DND-41 (cell line): ENCODE data around the gene FAM237B.

Source experiments
- ATAC-seq: fragments of 200-7000 bp; cut with Tn5 transposase; 3 replicates; pipeline ENCODE4 v1.9.1; 2021; ENCODE audit warnings: low read depth; ENCODE audit not compliant: insufficient read depth
- DNase-seq: peaks from one replicate; pipeline ENCODE4 v3.0.0-alpha.2; 2020
- H2AFZ ChIP-seq: 2 replicates; pipeline ENCODE4 v1.6.0; 2012; ENCODE audit warnings: low read depth, low read length
- H3K27ac ChIP-seq: 2 replicates; pipeline ENCODE4 v1.5.1; 2012; ENCODE audit warnings: low read length, inconsistent platforms
- H3K27me3 ChIP-seq: fragments of 200-600 bp; sonication (generic); 2 replicates; pipeline ENCODE4 v1.6.0; 2012; ENCODE audit warnings: low read length, mild to moderate bottlenecking, inconsistent platforms; ENCODE audit not compliant: insufficient read depth, poor library complexity
- H3K36me3 ChIP-seq: 2 replicates; pipeline ENCODE4 v1.5.1; 2012; ENCODE audit warnings: low read length, inconsistent platforms; ENCODE audit not compliant: insufficient read depth
- H3K4me1 ChIP-seq: 2 replicates; pipeline ENCODE4 v1.5.1; 2012; ENCODE audit warnings: mild to moderate bottlenecking, low read length; ENCODE audit not compliant: insufficient read depth
- H3K4me2 ChIP-seq: 2 replicates; pipeline ENCODE4 v1.6.0; 2012; ENCODE audit warnings: mild to moderate bottlenecking, moderate library complexity, low read length, inconsistent platforms; ENCODE audit not compliant: insufficient read depth
- H3K4me3 ChIP-seq, 2 experiments: fragments of 200-600 bp in 1 of 2; shearing (Covaris generic) in 1 of 2; 2 replicates each; pipeline ENCODE4 v1.5.1; 2012 to 2016; ENCODE audit warnings: inconsistent platforms in 2 of 2, low read length in 2 of 2, mild to moderate bottlenecking in 2 of 2, low read depth in 1 of 2, moderate library complexity in 1 of 2
- H3K79me2 ChIP-seq: 2 replicates; pipeline ENCODE4 v1.6.0; 2012; ENCODE audit warnings: low read length, inconsistent platforms; ENCODE audit not compliant: insufficient read depth
- H3K9ac ChIP-seq: 2 replicates; pipeline ENCODE4 v1.6.0; 2012; ENCODE audit warnings: low read depth, mild to moderate bottlenecking, inconsistent platforms, low read length, moderate library complexity
- H3K9me3 ChIP-seq: 2 replicates; pipeline ENCODE4 v1.5.1; 2012; ENCODE audit warnings: low read length, moderate library complexity, mild to moderate bottlenecking, inconsistent platforms; ENCODE audit not compliant: insufficient read depth, severe bottlenecking
- H4K20me1 ChIP-seq: 2 replicates; pipeline ENCODE4 v1.6.0; 2012; ENCODE audit warnings: low read length; ENCODE audit not compliant: insufficient read depth
- CTCF ChIP-seq: IDR thresholded peaks from 2 replicates; pipeline ENCODE4 v1.5.1; 2012; ENCODE audit warnings: borderline replicate concordance, low read length, moderate library complexity, mild to moderate bottlenecking; ENCODE audit not compliant: poor library complexity, severe bottlenecking; ENCODE audit errors: extremely low read depth
- EZH2 ChIP-seq: IDR thresholded peaks from 3 replicates; pipeline ENCODE4 v1.6.1; 2012; ENCODE audit warnings: borderline replicate concordance, low read depth, mild to moderate bottlenecking, moderate library complexity, low read length, inconsistent platforms; ENCODE audit not compliant: severe bottlenecking

FAM237B gene

GRCh38 chr7:90313907-90314306, 7.2 kb downstream of the FAM237B start:
- Histone ChIP-seq H3K79me2 (no peaks in the 10 kb centered on the region), H3K4me1 (no peaks in the 10 kb centered on the region), H4K20me1 (no peaks in the 10 kb centered on the region), H2AFZ (no peak overlapping the region), H3K27ac (no peak overlapping the region), H3K9me3 (no peaks in the 10 kb centered on the region), H3K4me3 (no peak overlapping the region), H3K36me3 (no peaks in the 10 kb centered on the region), H3K27me3 (no peaks in the 10 kb centered on the region), H3K4me2 (no peak overlapping the region), H3K9ac (no peak overlapping the region)
- TF ChIP-seq EZH2 (no peak), CTCF (no peak)
- ATAC-seq (no peak), DNase-seq (no peak)

- DNase-seq (no peak), ATAC-seq (no peak)
- Histone ChIP-seq H3K4me3 (no peak overlapping the region), H3K4me1 (no peaks in the 10 kb centered on the region), H2AFZ (no peak overlapping the region), H3K4me2 (no peak overlapping the region), H3K27ac (no peak overlapping the region), H3K9me3 (no peaks in the 10 kb centered on the region), H3K27me3 (no peaks in the 10 kb centered on the region), H3K9ac (no peak overlapping the region), H3K79me2 (no peaks in the 10 kb centered on the region), H4K20me1 (no peaks in the 10 kb centered on the region), H3K36me3 (no peaks in the 10 kb centered on the region)
- TF ChIP-seq EZH2: no peak
- no peak for TF ChIP-seq CTCF
These were observed 8.4 kb downstream of the FAM237B start for GRCh38 chr7:90312745-90313144.

GRCh38 chr7:90311175-90311574, 9.9 kb downstream of the FAM237B start:
- Histone ChIP-seq H3K79me2 (no peaks in the 10 kb centered on the region), H3K4me1 (no peaks in the 10 kb centered on the region), H3K4me3 (no peak overlapping the region), H3K4me2 (no peak overlapping the region), H3K27me3 (no peaks in the 10 kb centered on the region), H2AFZ (no peak overlapping the region), H3K9me3 (no peaks in the 10 kb centered on the region), H3K27ac (no peak overlapping the region), H3K36me3 (no peaks in the 10 kb centered on the region), H3K9ac (no peak overlapping the region), H4K20me1 (no peaks in the 10 kb centered on the region)
- no peak for DNase-seq
- TF ChIP-seq CTCF (no peak), EZH2 (no peak)
- no peak for ATAC-seq

GRCh38 chr7:90309872-90310271, 11.2 kb downstream of the FAM237B start:
- no peak overlapping the region for H2AFZ ChIP-seq
- no peak overlapping the region for H3K4me2 ChIP-seq
- H3K79me2 ChIP-seq: no peaks in the 10 kb centered on the region
- H4K20me1 ChIP-seq: no peaks in the 10 kb centered on the region
- no peaks in the 10 kb centered on the region for H3K36me3 ChIP-seq
- no peaks in the 10 kb centered on the region for H3K9me3 ChIP-seq
- ATAC-seq: no peak
- no peak for DNase-seq
- H3K4me3 ChIP-seq: no peak overlapping the region
- TF ChIP-seq EZH2: no peak
- TF ChIP-seq CTCF: no peak
- H3K27me3 ChIP-seq: no peaks in the 10 kb centered on the region
- H3K4me1 ChIP-seq: no peaks in the 10 kb centered on the region
- H3K27ac ChIP-seq: no peak overlapping the region
- H3K9ac ChIP-seq: no peak overlapping the region
